Keratinocyte (primary cell): ENCODE data around the gene NCOA3.

Source experiments
- EZH2 ChIP-seq: IDR thresholded peaks from one replicate; pipeline ENCODE4 v1.6.1; 2012; ENCODE audit warnings: inconsistent platforms, mild to moderate bottlenecking, low read length, moderate library complexity
- TF ChIP-seq, protein P1 (sequence below), 3 experiments: IDR thresholded peaks in 1 of 3; conservative IDR thresholded peaks in 1 of 3; optimal IDR thresholded peaks in 1 of 3; 2 replicates in 2 of 3; 3 replicates in 1 of 3; pipeline versions ENCODE3 to v1.5.1; 2011; ENCODE audit warnings: low read length in 3 of 3, mild to moderate bottlenecking in 3 of 3, moderate library complexity in 2 of 3, control low read depth in 1 of 3, inconsistent platforms in 1 of 3; ENCODE audit not compliant: insufficient read depth in 2 of 3; ENCODE audit errors: extremely low read depth in 1 of 3

DNA sequence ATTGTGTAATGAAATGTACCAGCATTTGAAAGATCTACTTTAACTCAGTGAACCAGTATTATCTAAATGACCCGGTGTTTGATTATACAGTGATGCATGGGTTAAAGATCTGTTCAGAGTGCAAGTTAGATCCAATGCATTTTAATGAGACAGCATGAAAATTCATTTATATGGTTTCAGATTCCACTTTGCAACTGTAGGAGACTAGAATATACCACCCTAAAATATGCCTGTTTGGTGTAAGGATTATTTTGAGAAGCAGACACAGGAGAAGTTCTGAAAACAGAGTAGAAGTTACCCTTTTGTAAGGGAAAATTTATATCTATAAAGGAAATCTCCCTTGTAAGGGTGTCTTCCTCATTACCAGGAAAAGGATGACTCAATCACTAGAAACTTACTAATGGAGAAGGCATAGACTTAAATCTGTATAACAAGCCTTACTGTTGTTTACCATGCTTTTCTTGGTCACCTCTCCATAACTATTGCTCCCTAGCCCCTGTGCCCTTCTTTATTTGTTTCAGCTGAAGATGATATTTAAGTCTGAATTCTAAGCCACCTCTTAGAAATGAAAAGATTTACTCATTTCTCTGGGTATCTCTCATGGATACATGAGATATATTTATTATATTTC, 105.4 kb downstream of the NCOA3 start:
- TF ChIP-seq, protein P1, sequence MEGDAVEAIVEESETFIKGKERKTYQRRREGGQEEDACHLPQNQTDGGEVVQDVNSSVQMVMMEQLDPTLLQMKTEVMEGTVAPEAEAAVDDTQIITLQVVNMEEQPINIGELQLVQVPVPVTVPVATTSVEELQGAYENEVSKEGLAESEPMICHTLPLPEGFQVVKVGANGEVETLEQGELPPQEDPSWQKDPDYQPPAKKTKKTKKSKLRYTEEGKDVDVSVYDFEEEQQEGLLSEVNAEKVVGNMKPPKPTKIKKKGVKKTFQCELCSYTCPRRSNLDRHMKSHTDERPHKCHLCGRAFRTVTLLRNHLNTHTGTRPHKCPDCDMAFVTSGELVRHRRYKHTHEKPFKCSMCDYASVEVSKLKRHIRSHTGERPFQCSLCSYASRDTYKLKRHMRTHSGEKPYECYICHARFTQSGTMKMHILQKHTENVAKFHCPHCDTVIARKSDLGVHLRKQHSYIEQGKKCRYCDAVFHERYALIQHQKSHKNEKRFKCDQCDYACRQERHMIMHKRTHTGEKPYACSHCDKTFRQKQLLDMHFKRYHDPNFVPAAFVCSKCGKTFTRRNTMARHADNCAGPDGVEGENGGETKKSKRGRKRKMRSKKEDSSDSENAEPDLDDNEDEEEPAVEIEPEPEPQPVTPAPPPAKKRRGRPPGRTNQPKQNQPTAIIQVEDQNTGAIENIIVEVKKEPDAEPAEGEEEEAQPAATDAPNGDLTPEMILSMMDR (optimal IDR thresholded peaks at IDR 0.05 in 1 of 3, IDR thresholded peaks at IDR 0.05 in 1 of 3, conservative IDR thresholded peaks at IDR 0.05 in 1 of 3; ENCODE audit: extremely low read depth in 1 of 3, insufficient read depth in 2 of 3, low read length in 3 of 3), result no peak
- no peak for TF ChIP-seq EZH2
